ENCODE results near the gene DCP1B. TPM values are rescaled to one million over a fixed set of nuclear protein-coding genes. Genes with fewer than 3 reads are reported as not detected.

Gene DCP1B
- total RNA-seq, 1 donor from 2014 or later = 21.2 TPM

GRCh38 chr12:1904875-1905274 lies 99.4 kb downstream of the DCP1B start:
- no peak overlapping the region for H3K4me3 ChIP-seq (ENCODE audit: low read depth, low read length)
- no peak for DNase-seq (ENCODE audit: low read depth)
- TF ChIP-seq CTCF (conservative IDR thresholded peaks at IDR 0.05; ENCODE audit: low read depth, low read length) = no peak

GRCh38 chr12:1896964-1897363 lies 107.3 kb downstream of the DCP1B start:
- no peak overlapping the region for H3K4me3 ChIP-seq (ENCODE audit: low read depth, low read length)
- TF ChIP-seq CTCF (conservative IDR thresholded peaks at IDR 0.05; ENCODE audit: low read depth, low read length) = no peak
- no peak for DNase-seq (ENCODE audit: low read depth)

Other genes with a start within 250 kb of the DCP1B start
- not detected in 2 replicates for gene LRTM2, start 183.9 kb downstream of the DCP1B start, total RNA-seq
- 0.14 and 1.6 TPM in 2 replicates for gene CACNA2D4, start 85.8 kb downstream of the DCP1B start, total RNA-seq
- gene CACNA1C, start 48.5 kb upstream of the DCP1B start, total RNA-seq = not detected in 2 replicates